CD14-positive monocyte (primary cell): Measurements from ENCODE around the gene SCD5. TPM values are rescaled to one million over a fixed set of nuclear protein-coding genes. Genes with fewer than 3 reads are reported as not detected.

Experiments used
- DNase-seq, 3 donors: peaks; one replicate each; pipeline ENCODE4 v3.0.0-alpha.2; 2011 to 2022
- H2AFZ ChIP-seq: 2 replicates; pipeline ENCODE4 v1.6.0; 2012; ENCODE audit warnings: mild to moderate bottlenecking, low read depth, low read length, inconsistent platforms; ENCODE audit not compliant: insufficient read depth, poor library complexity, severe bottlenecking
- H3K27ac ChIP-seq, 2 donors: 1 replicate in 1 of 2; 2 replicates in 1 of 2; pipeline ENCODE4 v1.5.1; 2012 to 2013; ENCODE audit warnings: low read length in 2 of 2, control low read depth in 1 of 2, inconsistent platforms in 1 of 2, low read depth in 1 of 2, mild to moderate bottlenecking in 1 of 2
- H3K27me3 ChIP-seq, 2 donors: one replicate each; pipeline versions ENCODE4 v1.6.0 to v1.6.1; 2011 to 2013; ENCODE audit warnings: low read length in 2 of 2; ENCODE audit not compliant: control insufficient read depth in 2 of 2, insufficient read depth in 2 of 2
- H3K36me3 ChIP-seq, 2 donors: replicated peaks in 1 of 2; 1 replicate in 1 of 2; 2 replicates in 1 of 2; pipeline versions ENCODE4 v1.5.1 to v1.6.1; 2012 to 2013; ENCODE audit warnings: low read length in 2 of 2, control low read depth in 1 of 2, inconsistent platforms in 1 of 2, mild to moderate bottlenecking in 1 of 2; ENCODE audit not compliant: insufficient read depth in 2 of 2, control insufficient read depth in 1 of 2
- H3K4me1 ChIP-seq, 2 donors: 1 replicate in 1 of 2; 2 replicates in 1 of 2; pipeline versions ENCODE4 v1.5.1 to v1.6.1; 2012 to 2013; ENCODE audit warnings: low read length in 2 of 2, control low read depth in 1 of 2, inconsistent platforms in 1 of 2, mild to moderate bottlenecking in 1 of 2, moderate library complexity in 1 of 2; ENCODE audit not compliant: insufficient read depth in 2 of 2, control insufficient read depth in 1 of 2
- H3K4me2 ChIP-seq: replicated peaks from 2 replicates; pipeline ENCODE3; 2012; ENCODE audit warnings: low read length, moderate library complexity, mild to moderate bottlenecking; ENCODE audit not compliant: poor library complexity, severe bottlenecking; ENCODE audit errors: extremely low read depth
- H3K4me3 ChIP-seq, 3 experiments: fragments of 200-600 bp in 1 of 3; sonication (generic) in 1 of 3; replicated peaks in 1 of 3; 1 replicate in 2 of 3; 2 replicates in 1 of 3; pipeline ENCODE4 v1.5.1; 2011 to 2013; ENCODE audit warnings: low read length in 3 of 3, mild to moderate bottlenecking in 3 of 3, control low read depth in 2 of 3, low read depth in 2 of 3, inconsistent platforms in 1 of 3, moderate library complexity in 1 of 3
- H3K79me2 ChIP-seq: 2 replicates; pipeline ENCODE4 v1.6.0; 2012; ENCODE audit warnings: mild to moderate bottlenecking, control low read depth, inconsistent platforms, low read length, moderate library complexity; ENCODE audit not compliant: insufficient read depth
- H3K9ac ChIP-seq: 2 replicates; pipeline ENCODE4 v1.6.0; 2017; ENCODE audit warnings: low read length, mild to moderate bottlenecking; ENCODE audit not compliant: insufficient read depth, poor library complexity, severe bottlenecking
- H3K9me3 ChIP-seq, 2 donors: replicated peaks in 1 of 2; 1 replicate in 1 of 2; 2 replicates in 1 of 2; pipeline versions ENCODE4 v1.5.1 to v1.6.1; 2012 to 2013; ENCODE audit warnings: low read length in 2 of 2, control low read depth in 1 of 2; ENCODE audit not compliant: control insufficient read depth in 1 of 2, insufficient read depth in 1 of 2
- H4K20me1 ChIP-seq: 2 replicates; pipeline ENCODE4 v1.6.0; 2012; ENCODE audit warnings: mild to moderate bottlenecking, low read length, control low read depth, moderate library complexity; ENCODE audit not compliant: insufficient read depth
- H3K27ac Mint-ChIP-seq, 7 donors: one replicate each; pipeline ENCODE4 v1.8.0; 2020; ENCODE audit warnings: mild to moderate bottlenecking in 7 of 7, mixed read lengths in 7 of 7, moderate library complexity in 6 of 7, inconsistent platforms in 2 of 7
- H3K27me3 Mint-ChIP-seq, 3 donors: one replicate each; pipeline ENCODE4 v1.8.0; 2021 to 2022; ENCODE audit warnings: low read depth in 3 of 3, mild to moderate bottlenecking in 3 of 3, mixed read lengths in 3 of 3, moderate library complexity in 3 of 3, inconsistent platforms in 1 of 3
- H3K36me3 Mint-ChIP-seq, 2 donors: one replicate each; pipeline ENCODE4 v1.8.0; 2020; ENCODE audit warnings: mixed read lengths in 2 of 2, inconsistent platforms in 1 of 2, mild to moderate bottlenecking in 1 of 2
- H3K4me1 Mint-ChIP-seq: one replicate; pipeline ENCODE4 v1.8.0; 2020; ENCODE audit warnings: mild to moderate bottlenecking, mixed read lengths
- H3K4me3 Mint-ChIP-seq, 2 donors: one replicate each; pipeline ENCODE4 v1.8.0; 2020; ENCODE audit warnings: mild to moderate bottlenecking in 2 of 2, mixed read lengths in 2 of 2, moderate library complexity in 1 of 2
- H3K9me3 Mint-ChIP-seq, 7 donors: one replicate each; pipeline ENCODE4 v1.8.0; 2020 to 2022; ENCODE audit warnings: mixed read lengths in 7 of 7, mild to moderate bottlenecking in 6 of 7, moderate library complexity in 6 of 7, inconsistent platforms in 2 of 7
- WGBS: methylation state at CpG from one replicate; pipeline ENCODE4 v1.1.5; 2013; ENCODE audit warnings: missing lambda C conversion rate; ENCODE audit not compliant: insufficient coverage; 5-methylcytosine and 5-hydroxymethylcytosine counted together
- intact Hi-C, 2 donors: fragments of 100-400 bp; cut with micrococcal nuclease; formaldehyde crosslinking; loops; one replicate each; pipeline versions ENCODE4 v1.15.0 to v1.15.1; 2023
- polyA plus RNA-seq, 3 donors: library from polyadenylated mRNA; depleted of rRNA in 1 of 3; unstranded in 2 of 3; stranded (reverse) in 1 of 3; fragments of 300-500 nt in 2 of 3; fragments of >200 nt in 1 of 3; fragmentation: Illumina TruSeq in 2 of 3; gene quantifications; 1 replicate in 2 of 3; 2 replicates in 1 of 3; pipeline ENCODE4 v1.2.3, GENCODE V29; 2012 to 2021
- TF ChIP-seq, protein P1 (sequence below): fragments of 200-600 bp; IDR thresholded peaks from one replicate; pipeline ENCODE4 v1.8.0; 2022; ENCODE audit warnings: antibody characterized with exemption, mild to moderate bottlenecking

Gene SCD5
- polyA plus RNA-seq, 3 donors: 0.28 to 1.3 (median 0.61) TPM

- Histone ChIP-seq H3K27me3 (no peaks in the 10 kb centered on the region), H4K20me1 (no peaks in the 10 kb centered on the region), H3K9me3 (no peaks in the 10 kb centered on the region), H3K4me1 (no peaks in the 10 kb centered on the region), H3K36me3 (no peaks in the 10 kb centered on the region), H2AFZ (no peak overlapping the region), H3K79me2 (no peaks in the 10 kb centered on the region), H3K4me2 (no peak overlapping the region), H3K9ac (no peak overlapping the region), H3K4me3 (no peak overlapping the region), H3K27ac (no peak overlapping the region)
- TF ChIP-seq, protein P1, sequence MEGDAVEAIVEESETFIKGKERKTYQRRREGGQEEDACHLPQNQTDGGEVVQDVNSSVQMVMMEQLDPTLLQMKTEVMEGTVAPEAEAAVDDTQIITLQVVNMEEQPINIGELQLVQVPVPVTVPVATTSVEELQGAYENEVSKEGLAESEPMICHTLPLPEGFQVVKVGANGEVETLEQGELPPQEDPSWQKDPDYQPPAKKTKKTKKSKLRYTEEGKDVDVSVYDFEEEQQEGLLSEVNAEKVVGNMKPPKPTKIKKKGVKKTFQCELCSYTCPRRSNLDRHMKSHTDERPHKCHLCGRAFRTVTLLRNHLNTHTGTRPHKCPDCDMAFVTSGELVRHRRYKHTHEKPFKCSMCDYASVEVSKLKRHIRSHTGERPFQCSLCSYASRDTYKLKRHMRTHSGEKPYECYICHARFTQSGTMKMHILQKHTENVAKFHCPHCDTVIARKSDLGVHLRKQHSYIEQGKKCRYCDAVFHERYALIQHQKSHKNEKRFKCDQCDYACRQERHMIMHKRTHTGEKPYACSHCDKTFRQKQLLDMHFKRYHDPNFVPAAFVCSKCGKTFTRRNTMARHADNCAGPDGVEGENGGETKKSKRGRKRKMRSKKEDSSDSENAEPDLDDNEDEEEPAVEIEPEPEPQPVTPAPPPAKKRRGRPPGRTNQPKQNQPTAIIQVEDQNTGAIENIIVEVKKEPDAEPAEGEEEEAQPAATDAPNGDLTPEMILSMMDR: no peak
- H3K4me1 Mint-ChIP-seq: no peaks in the 10 kb centered on the region
- no peaks in the 10 kb centered on the region for H3K36me3 Mint-ChIP-seq
- no peak overlapping the region for H3K4me3 Mint-ChIP-seq
- no peaks in the 10 kb centered on the region for H3K9me3 Mint-ChIP-seq
- no CpG with 5 or more reads among the region's 3 CpGs for WGBS
- H3K27ac Mint-ChIP-seq: peak overlapping the region in 1 of 7 donors; percentile 9
- intact Hi-C loops: no loop called here
- DNase-seq: no peak
- H3K27me3 Mint-ChIP-seq: peaks cover 0 to 7% (median 0%) of the 10 kb centered on the region in 3 donors
Observed at GRCh38 chr4:82592639-82593038, 206.0 kb downstream of the SCD5 start.

- H4K20me1 ChIP-seq: no peaks in the 10 kb centered on the region
- 75% methylated on average over 1 of the region's 5 CpGs for WGBS
Observed at GRCh38 chr4:82591592-82591991, 207.0 kb downstream of the SCD5 start.

More at GRCh38 chr4:82591592-82591991, 207.0 kb downstream of the SCD5 start:
- Histone ChIP-seq H3K9ac (no peak overlapping the region), H3K4me2 (no peak overlapping the region), H3K9me3 (no peaks in the 10 kb centered on the region), H2AFZ (no peak overlapping the region), H3K36me3 (no peaks in the 10 kb centered on the region), H3K79me2 (no peaks in the 10 kb centered on the region), H3K27ac (no peak overlapping the region), H3K27me3 (no peaks in the 10 kb centered on the region), H3K4me3 (no peak overlapping the region), H3K4me1 (no peaks in the 10 kb centered on the region)
- H3K9me3 Mint-ChIP-seq: no peaks in the 10 kb centered on the region
- H3K4me3 Mint-ChIP-seq: no peak overlapping the region
- H3K36me3 Mint-ChIP-seq: no peaks in the 10 kb centered on the region
- intact Hi-C loops: no loop called here
- H3K27me3 Mint-ChIP-seq: peaks cover 0 to 7% (median 0%) of the 10 kb centered on the region in 3 donors
- H3K4me1 Mint-ChIP-seq: no peaks in the 10 kb centered on the region
- TF ChIP-seq, protein P1: no peak
- H3K27ac Mint-ChIP-seq: no peak overlapping the region
- no peak for DNase-seq
